ENCODE measurements around the gene C1orf167.

C1orf167 gene

DNA sequence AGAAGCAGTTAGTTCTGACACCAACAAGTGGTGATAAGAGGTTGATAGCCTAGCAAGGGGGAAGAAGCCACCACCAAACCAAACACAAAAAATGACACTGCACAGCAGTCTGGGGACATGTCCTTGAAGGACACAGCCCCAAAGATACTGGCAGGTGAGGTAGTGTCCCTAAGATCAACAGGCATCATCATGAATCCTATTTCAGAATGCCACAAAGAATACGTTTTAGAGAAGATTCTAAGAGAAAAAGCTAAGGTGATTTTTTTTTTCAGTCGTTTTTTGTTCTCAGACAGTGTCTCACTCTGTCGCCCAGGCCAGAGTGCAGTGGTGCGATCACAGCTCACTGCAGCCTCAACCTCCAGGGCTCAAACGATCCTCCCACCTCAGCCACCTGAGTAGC is 24.2 kb downstream of the C1orf167 start:
- FAIRE-seq: no peak

- no peak for FAIRE-seq
Measured at GRCh38 chr1:11787251-11787803, 25.3 kb downstream of the C1orf167 start.

- FAIRE-seq: no peak
Measured at GRCh38 chr1:11787804-11788436, 25.9 kb downstream of the C1orf167 start.

GRCh38 chr1:11788549-11789053 is 26.6 kb downstream of the C1orf167 start:
- no peak for FAIRE-seq

GRCh38 chr1:11789126-11790067 is 27.4 kb downstream of the C1orf167 start:
- FAIRE-seq: no peak

DNA sequence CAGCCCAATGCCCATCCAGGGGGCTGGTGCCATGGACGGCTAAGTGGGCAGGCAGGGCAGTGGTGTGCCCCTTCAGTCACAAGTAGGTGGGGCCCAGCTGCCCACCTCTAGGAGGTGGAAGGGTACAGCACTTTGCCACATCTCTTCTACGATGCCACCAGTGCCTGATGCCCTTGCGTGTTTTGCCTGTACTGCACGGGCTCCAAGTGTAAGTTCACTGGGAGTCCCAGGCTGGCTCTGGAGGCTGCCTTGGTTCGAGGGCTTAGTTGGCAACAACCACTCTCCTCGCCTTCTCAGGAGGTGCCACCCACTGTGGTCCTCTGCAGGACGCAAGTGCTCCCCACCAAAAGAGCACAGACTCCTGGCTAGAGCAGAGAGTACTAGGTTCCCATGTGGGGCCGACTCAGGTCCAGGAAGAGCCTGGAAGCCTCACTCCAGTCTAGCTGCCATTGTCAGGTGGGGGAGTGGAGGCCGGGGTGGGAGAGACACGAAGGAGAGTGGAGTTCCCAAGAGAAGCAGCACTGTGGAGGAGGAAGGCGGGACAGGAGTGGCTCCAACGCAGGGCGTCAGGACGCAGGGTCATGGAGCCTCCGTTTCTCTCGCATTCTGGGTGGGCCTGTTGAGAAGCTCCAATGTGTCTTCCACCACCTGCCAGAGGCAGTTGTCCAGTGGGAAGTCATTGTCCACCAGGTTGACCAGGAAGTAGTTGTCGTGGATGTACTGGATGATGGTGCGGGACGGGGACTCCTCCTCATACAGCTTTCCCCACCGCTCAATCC is 28.3 kb downstream of the C1orf167 start:
- FAIRE-seq: no peak

DNA sequence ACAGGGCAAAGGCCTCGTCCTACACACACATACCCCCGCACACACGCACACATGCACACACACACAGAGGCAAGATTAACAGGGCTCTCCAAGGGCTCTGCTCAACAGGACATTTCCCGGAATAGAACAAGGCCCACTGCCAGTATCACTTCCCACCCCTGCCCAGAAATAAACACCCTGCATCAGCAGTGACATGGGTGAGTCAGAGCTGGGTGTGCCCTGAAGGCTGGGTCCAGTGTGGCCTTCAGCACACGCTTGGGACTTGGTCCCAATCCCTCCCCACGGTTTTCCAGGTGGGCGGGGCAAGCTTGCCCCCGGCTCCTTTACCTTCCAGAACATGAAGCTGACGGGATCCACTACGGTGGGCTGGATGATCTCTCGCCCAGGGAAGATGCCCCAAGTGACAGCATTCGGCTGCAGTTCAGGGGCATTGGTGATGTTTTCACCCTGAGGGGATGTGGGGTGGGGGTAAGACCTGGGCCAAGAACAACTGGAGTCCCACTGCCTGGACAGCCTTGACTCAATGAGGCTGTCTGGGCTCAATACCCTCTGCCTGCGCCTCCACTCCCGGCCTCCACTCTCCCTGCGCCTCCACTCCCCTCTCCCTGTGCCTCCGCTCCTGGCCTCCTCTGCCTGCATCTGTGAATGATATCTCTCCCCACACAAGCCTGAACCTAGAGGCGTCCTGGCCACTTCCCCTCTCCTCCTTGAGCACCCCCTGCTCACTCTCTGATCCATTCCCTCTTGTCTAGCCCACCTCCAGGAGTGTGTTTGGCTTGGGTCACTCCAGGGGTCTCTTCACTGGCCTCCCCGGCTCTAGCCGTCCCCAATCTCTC is 29.1 kb downstream of the C1orf167 start:
- no peak for FAIRE-seq

DNA sequence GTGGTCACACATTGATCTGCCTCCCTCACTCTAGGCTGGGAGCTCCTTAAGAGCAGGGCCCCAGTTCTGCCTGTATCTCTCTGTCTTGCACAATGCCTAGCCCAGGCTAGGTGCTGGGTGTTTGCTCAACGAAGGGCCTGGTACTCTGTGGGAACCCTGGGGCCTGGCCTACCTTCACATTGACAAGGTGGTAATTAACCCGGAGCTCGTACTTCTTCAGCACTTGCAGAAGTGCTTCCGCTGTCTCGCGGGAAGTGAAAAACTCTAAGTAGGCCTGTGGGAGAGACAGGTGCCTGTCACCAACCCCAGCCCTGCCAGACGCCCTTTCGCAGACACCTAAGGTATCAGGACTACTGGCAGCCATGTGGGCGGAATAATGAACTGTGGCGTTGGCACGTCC is 30.1 kb downstream of the C1orf167 start:
- no peak for FAIRE-seq

GRCh38 chr1:11793819-11794218 is 31.8 kb downstream of the C1orf167 start:
- no peak for FAIRE-seq

DNA sequence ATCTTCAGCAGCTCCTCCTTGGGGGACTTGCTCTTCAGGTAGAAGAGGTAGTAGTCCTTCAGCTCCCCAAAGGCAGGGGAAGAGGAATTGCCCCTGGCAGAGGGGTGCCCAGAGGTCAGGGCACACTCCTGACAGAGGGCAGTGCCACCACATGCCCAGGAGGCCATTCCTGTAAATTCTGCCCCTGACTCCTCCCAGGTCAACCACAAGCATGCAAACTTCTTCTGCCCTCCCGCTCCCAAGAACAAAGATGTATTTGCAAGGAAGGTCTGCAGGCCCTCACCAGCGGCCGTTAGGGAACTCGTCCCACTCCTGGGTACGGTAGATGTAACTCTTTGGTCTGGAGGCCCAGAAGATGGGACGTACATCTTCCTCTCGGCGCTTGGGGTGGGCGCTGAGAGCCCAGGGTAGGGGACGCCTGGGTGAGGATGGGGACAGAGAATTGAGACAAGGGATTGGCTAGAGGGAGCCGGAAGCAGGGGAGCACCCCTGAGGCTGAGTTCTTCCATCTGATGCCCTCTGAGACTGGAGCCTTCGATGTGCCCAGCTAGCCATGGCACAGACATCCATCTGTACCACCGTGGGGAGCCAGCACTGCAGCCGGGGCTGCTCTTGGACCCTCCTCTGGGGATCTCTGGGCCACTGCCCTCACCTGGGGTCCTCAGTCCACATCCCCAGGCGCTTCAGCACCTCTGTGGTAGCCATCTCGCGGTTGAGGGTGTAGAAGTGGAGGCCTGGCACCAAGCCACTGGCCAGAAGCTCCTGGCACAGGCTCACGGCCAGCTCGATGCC is 32.6 kb downstream of the C1orf167 start:
- no peak for FAIRE-seq

GRCh38 chr1:11795238-11795890 is 33.4 kb downstream of the C1orf167 start:
- no peak for FAIRE-seq

GRCh38 chr1:11796036-11796828 is 34.2 kb downstream of the C1orf167 start:
- no peak for FAIRE-seq

GRCh38 chr1:11797525-11798216 is 35.7 kb downstream of the C1orf167 start:
- FAIRE-seq: no peak

DNA sequence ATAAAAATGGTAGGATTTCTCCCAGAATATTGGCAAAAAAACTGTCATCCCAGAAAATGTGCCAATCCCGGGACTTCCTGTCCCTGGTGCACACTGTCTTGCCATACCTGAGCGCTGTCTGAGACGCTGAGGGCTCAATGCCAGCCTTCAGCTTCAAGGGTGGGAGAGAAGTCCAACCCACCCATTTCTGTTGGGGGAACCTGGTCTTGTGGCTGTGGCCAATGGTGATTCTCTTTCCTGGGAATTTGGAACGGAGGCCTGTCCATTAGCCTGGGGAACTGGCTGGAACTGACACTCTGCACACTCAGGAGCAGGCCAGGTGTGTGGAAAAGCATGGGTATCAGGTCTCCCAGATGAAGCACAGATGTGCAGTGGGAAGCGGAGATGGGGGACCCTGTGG is 37.1 kb downstream of the C1orf167 start:
- no peak for FAIRE-seq

GRCh38 chr1:11799896-11800295 is 37.9 kb downstream of the C1orf167 start:
- FAIRE-seq: no peak

DNA sequence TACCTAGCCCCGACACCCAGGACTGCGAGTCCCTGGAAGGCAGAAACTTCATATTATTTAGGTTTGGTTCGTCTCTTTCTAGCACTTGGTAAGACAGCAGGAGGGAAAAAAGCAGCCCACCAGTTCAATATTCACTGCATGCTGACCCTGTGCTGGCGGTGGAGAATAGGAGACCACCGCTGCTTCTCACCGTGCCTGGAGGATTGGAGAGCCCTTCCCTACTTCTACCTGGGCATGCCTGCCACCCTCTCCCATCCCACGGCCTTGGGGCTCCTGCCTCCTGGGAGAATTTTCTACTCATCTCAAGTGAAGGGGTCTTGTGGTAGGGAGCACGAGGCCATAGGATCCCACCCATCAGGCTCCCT is 38.4 kb downstream of the C1orf167 start:
- FAIRE-seq: no peak

- FAIRE-seq: no peak
Measured at GRCh38 chr1:11800756-11801433, 38.9 kb downstream of the C1orf167 start.

GRCh38 chr1:11802616-11802972 is 40.6 kb downstream of the C1orf167 start:
- no peak for FAIRE-seq

Measured in colon (tissue), 2 donors.